ENCODE results near the gene IRS1.

GRCh38 chr2:226701052-226701451 lies 98.6 kb downstream of the IRS1 start:
- TF ChIP-seq CTCF (IDR thresholded peaks at IDR 0.05; ENCODE audit: borderline replicate concordance, extremely low read depth, low read length, poor library complexity, severe bottlenecking) (no peak), EZH2 (IDR thresholded peaks at IDR 0.05; ENCODE audit: borderline replicate concordance, low read depth, low read length, severe bottlenecking) (no peak)
